Right ventricle myocardium superior (tissue), 1 donor: ENCODE data around the gene SLC38A4. TPM values are rescaled to one million over a fixed set of nuclear protein-coding genes. Genes with fewer than 3 reads are reported as not detected.

Experiments
- ATAC-seq: fragments of 200-7000 bp; cut with Tn5 transposase; one replicate; pipeline ENCODE4 v1.9.1; 2020; ENCODE audit warnings: mild to moderate bottlenecking; ENCODE audit not compliant: poor library complexity
- DNase-seq: peaks from one replicate; pipeline ENCODE4 v3.0.0-alpha.2; 2020
- intact Hi-C: fragments of 100-400 bp; cut with DNase I; formaldehyde crosslinking; loops from one replicate; pipeline ENCODE4 v1.11.2; 2022
- total RNA-seq: library from RNA; stranded (reverse); fragmentation: NEBNext Ultra II Directional; extraction: Animal tissue kit (Norgen Biotek cat#: 25700); gene quantifications from one replicate; pipeline ENCODE4 v1.2.1, GENCODE V29; 2021
- donor health status: DM: no; HTN: yes; CAD: no; lungs with severe emphysema.

SLC38A4 gene
- total RNA-seq, 1 donor from 2014 or later: 2.3 TPM

DNA sequence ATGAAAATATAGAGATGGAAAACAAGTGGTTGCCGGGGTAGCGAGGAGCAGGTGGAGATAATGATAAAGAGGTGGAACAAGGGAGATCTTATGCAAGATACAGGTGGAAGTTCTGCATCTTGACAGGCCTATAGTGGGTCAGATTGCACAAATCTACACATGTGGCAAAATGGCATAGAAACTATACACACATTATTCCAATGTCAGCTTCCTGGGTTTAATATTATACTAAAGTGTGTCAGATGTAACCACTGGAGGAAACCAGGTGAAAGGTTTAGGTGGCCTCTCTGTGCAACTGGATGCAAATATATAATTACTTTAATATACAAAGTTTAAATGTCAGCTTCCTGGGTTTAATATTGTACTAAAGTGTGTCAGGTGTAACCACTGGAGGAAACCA lies 1.1 kb downstream of the SLC38A4 start:
- DNase-seq (no peak), ATAC-seq (no peak)
- intact Hi-C loops: no loop called here

- intact Hi-C loops: no loop called here
- ATAC-seq: no peak
- DNase-seq: no peak
These were observed 7.2 kb downstream of the SLC38A4 start for GRCh38 chr12:46818642-46819041.

- intact Hi-C loops: no loop called here
- ATAC-seq: no peak
These were observed 10.0 kb downstream of the SLC38A4 start for GRCh38 chr12:46815809-46816208.

GRCh38 chr12:46814143-46814542 lies 11.7 kb downstream of the SLC38A4 start:
- no peak for ATAC-seq
- DNase-seq: no peak
- intact Hi-C loops: no loop called here

More at GRCh38 chr12:46815809-46816208, 10.0 kb downstream of the SLC38A4 start:
- DNase-seq: no peak

- DNase-seq: no peak
- intact Hi-C loops: no loop called here
- no peak for ATAC-seq
These were observed 14.6 kb downstream of the SLC38A4 start for GRCh38 chr12:46811185-46811584.

GRCh38 chr12:46808955-46809697 lies 16.7 kb downstream of the SLC38A4 start:
- DNase-seq (no peak), ATAC-seq (no peak)
- intact Hi-C loops: no loop called here

DNA sequence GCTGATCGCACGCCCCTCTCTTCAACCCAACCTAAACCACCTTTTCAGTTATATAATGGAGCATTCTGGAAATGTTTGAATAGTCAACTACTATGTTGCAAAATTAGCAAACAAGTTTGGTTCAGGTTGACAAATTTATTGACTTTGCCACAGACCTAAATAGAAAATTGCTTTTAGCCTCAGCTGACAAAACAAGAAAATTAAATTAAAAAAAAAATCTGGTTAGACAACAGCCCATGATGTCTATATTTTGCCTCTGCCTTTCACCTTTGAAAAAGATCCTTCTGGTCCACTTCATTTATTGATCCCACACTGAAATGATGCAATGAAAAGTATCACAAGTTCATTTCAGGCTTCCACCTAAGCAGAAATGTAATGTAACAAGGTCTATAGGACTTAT lies 17.5 kb downstream of the SLC38A4 start:
- intact Hi-C loops: no loop called here
- ATAC-seq (no peak), DNase-seq (no peak)

DNA sequence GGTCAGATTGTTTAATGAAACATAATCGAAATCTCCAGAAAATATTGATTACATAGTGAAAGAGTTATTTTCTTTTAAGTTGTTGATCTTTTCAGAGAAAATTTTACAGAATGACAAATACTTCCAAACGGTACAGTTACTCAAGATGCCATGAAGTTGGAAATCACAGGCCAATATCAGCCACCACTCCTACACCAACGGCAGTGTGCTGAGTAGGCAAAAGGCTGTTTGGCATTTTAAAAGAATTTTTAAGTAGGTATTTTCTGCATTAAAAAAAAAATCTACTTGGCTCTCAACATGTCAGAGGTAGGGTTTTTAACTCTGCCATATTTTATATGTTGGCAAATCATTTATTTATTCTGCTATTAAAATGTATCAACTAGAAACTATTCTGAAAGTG lies 21.7 kb downstream of the SLC38A4 start:
- DNase-seq (no peak), ATAC-seq (no peak)
- intact Hi-C loops: no loop called here

- no peak for ATAC-seq
- intact Hi-C loops: no loop called here
- no peak for DNase-seq
These were observed 22.3 kb downstream of the SLC38A4 start for GRCh38 chr12:46803517-46803916.

DNA sequence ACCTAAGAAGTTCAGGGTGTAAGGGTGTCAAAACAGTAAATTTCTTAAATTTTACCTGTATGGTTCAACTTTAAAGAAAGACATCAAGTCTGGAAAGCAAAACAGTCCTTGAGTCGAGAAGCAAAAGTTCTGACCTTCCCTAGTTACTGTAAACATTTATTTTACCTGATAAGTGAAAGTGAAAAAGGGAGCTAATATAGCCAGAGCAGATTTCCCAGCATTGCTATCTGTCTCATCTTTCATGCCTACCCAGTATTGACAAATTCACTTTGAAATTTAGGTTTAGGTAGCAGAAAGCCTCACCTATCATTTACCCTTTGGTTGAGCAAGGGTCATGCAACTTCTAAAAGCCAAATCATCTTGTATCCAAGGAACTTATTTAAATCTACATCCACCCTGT lies 24.5 kb downstream of the SLC38A4 start:
- ATAC-seq (no peak), DNase-seq (no peak)
- intact Hi-C loops: no loop called here

DNA sequence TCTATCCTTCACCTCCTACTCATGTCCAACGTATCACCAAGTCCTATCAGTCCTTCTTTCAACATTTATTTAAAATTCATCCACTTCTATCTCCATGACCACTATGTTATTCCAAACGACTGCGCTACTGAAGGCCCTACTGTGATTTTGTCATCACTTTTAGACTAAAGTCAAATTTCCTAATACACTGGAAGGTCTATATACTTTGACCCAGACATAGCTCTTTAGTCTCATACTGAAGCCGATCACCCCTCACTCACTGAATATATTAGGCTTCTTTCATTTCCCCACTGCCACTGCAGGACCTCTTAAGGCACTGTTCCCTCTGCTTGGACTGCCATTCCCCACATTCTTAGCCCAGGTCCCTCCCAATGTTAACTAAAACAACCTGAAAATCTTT lies 25.6 kb downstream of the SLC38A4 start:
- ATAC-seq (no peak), DNase-seq (no peak)
- intact Hi-C loops: no loop called here

GRCh38 chr12:46798648-46799047 lies 27.1 kb downstream of the SLC38A4 start:
- ATAC-seq (no peak), DNase-seq (no peak)
- intact Hi-C loops: no loop called here

GRCh38 chr12:46798056-46798455 lies 27.7 kb downstream of the SLC38A4 start:
- intact Hi-C loops: no loop called here
- no peak for ATAC-seq
- no peak for DNase-seq

DNA sequence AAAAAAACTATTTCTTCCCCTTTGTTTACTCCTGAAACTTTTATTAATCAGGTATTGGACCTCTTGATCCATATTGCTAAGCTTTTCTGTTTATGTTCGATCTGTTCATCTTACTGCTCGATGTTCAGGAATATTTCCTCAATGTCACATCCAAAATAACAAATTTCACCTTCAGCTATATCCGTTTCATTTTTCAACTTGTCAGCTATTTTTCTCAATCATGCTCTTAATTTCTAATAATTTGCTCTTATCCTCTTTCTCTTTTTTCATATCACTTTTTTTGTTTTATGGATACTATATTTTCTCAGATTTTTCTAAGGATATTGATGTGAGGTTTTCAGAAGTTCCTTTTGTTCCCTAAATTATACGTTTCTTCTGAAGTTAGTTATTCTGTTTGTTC lies 29.8 kb downstream of the SLC38A4 start:
- intact Hi-C loops: no loop called here
- ATAC-seq (no peak), DNase-seq (no peak)

DNA sequence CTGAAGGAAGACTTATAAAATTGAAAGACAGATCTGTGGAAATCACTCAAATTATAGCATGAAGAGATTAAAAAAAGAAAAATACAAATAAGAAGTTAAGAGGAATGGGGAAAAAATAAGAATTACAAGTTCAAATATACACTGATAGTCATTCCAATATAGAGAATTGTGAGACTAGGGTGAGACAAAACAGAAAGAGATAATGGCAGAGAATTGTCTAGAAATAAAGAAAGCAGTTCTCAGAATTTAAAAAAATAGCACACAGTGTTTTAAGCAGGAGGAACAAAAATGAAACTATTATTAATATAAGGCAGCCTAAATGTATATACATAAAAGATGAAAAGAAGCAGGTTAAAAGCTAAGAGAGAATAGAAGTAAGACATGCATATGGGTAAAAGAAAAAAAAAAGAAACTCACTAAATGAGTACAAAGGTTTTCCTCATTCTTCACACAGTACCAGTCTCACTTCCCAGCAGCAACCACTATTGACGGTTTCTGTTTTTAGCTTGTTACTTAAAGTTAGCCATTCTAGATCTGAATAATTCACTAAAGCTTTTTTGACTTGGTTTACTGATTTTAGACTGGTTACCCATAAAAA lies 31.1 kb downstream of the SLC38A4 start:
- no peak for DNase-seq
- intact Hi-C loops: no loop called here
- ATAC-seq: no peak

DNA sequence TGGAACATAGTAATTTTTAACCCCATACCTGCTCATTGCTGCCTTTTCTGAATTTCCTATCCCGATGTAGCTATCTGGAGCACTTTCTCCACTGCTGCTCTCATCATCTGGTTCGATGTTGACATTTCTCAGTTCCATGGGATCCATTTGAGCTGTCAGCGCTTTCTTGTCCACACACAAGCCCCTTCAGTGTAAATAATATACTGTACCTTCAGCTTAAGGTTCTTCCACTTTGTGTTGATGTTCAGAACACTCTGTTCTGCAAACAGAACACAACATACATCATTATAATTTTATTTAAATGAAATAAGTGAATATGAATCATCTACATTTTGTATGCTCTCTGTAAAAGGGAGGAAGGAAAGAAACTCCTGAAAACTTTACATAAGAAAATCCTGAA lies 32.9 kb downstream of the SLC38A4 start:
- no peak for DNase-seq
- intact Hi-C loops: no loop called here
- no peak for ATAC-seq

GRCh38 chr12:46790066-46790465 lies 35.7 kb downstream of the SLC38A4 start:
- no peak for ATAC-seq
- intact Hi-C loops: no loop called here
- DNase-seq: no peak

DNA sequence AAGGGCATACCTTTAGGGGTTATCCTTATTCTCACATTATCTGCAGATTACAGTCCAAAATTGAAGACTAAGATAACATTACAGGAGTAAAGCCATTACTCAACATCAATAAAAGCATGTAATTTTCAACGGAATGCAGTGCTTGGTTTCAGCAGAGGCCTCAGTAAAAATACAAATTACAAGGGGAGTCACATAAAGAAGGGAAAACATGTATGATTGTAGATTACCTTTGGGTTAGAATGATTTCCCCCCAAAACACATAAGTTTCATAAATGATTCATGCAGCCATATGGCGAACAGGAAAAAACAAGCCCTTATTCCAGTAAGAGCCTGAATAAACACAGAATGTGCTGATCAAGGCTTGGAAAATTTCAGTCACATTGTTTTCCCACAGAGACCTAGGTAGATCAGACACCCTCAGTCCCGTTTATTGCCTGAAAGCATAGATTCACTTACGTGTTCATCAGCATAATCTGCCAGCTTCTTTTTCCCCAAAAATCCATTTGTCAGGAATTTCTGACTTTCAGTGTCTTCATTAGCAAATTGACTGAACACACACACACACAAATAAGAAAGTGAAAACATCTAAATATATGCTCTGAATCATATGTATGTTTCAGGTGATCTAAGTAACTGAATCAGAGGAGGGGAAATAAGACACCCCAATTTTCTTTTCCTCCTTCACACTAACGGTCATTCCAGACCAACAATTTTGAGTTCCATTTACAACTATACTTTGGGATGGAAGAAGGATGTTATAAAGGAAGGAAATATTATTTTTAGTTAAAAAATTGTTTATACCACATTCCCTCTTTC lies 37.5 kb downstream of the SLC38A4 start:
- no peak for DNase-seq
- intact Hi-C loops: no loop called here
- no peak for ATAC-seq

DNA sequence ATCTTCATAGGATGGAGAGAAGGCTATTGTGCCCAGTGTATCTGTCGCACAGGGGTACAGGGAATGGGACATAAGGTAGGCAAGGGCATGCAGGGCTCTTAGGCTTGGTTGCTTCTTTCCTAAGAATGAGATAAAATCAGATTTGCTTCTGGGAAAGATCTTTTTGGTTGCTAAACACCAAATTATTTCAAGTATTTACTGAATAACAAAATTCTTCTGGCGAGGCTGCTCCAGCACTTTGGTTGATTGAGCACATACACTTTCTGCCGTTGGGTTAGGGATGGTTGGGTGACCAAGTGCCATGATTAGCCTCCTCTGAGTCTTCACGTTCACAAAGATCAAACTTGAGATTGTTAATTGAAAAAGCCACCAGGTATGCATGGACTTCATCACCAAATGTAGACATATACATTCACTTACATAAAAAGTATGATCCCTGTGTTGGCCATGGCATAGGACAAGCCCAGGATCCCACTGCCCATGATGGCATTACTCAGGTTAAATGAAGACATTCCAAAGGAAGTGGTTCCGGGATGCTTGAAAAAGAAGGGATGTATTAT lies 38.2 kb downstream of the SLC38A4 start:
- no peak for DNase-seq
- intact Hi-C loops: no loop called here
- ATAC-seq: no peak

DNA sequence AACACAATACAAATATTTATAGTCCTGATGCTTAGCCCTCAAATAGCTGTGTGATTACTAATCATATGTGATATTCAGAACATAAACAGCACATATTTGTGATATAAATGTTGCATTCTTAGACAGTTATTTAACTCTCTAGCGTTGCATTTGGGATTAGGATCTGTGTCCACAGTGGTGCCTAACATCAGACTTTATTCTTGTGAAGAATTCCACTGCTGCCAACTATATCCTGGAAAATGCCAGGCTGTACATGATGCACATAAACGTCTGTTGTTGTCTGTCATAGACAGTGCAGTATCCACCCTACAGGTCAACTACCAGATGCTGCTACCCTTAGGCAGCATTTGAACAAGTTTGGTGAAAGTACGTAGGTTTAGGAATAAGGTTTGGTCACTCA lies 39.0 kb downstream of the SLC38A4 start:
- ATAC-seq: no peak
- intact Hi-C loops: no loop called here

More for the DNA sequence above, 39.0 kb downstream of the SLC38A4 start:
- DNase-seq: no peak
